GM21423 (cell line): ENCODE results near the gene CILP2.

Experiments
- ATAC-seq: cut with Tn5 transposase; IDR thresholded peaks from one replicate; pipeline ENCODE4 v1.9.1; 2021; ENCODE audit warnings: mild to moderate bottlenecking, moderate library complexity; ENCODE audit not compliant: unreplicated experiment

Gene CILP2

GRCh38 chr19:19563348-19563848 lies 25.3 kb downstream of the CILP2 start:
- ATAC-seq, result no peak

GRCh38 chr19:19566306-19566705 lies 28.2 kb downstream of the CILP2 start:
- no peak for ATAC-seq

GRCh38 chr19:19567391-19567790 lies 29.3 kb downstream of the CILP2 start:
- ATAC-seq, result no peak

- no peak for ATAC-seq
Observed at GRCh38 chr19:19568802-19569756, 31.0 kb downstream of the CILP2 start.

GRCh38 chr19:19570571-19570970 lies 32.5 kb downstream of the CILP2 start:
- no peak for ATAC-seq

- ATAC-seq, result no peak
Observed at GRCh38 chr19:19571071-19571786, 33.2 kb downstream of the CILP2 start.

GRCh38 chr19:19575411-19575810 lies 37.3 kb downstream of the CILP2 start:
- ATAC-seq, result no peak

- ATAC-seq, result no peak
Observed at GRCh38 chr19:19578252-19578651, 40.2 kb downstream of the CILP2 start.

GRCh38 chr19:19579533-19580361 lies 41.7 kb downstream of the CILP2 start:
- no peak for ATAC-seq

- no peak for ATAC-seq
Observed at GRCh38 chr19:19580418-19580817, 42.4 kb downstream of the CILP2 start.

- ATAC-seq, result no peak
Observed at GRCh38 chr19:19581391-19581790, 43.3 kb downstream of the CILP2 start.

GRCh38 chr19:19582471-19582870 lies 44.4 kb downstream of the CILP2 start:
- ATAC-seq, result no peak

GRCh38 chr19:19584356-19584755 lies 46.3 kb downstream of the CILP2 start:
- no peak for ATAC-seq

GRCh38 chr19:19587771-19588170 lies 49.7 kb downstream of the CILP2 start:
- ATAC-seq, result no peak

GRCh38 chr19:19588546-19588945 lies 50.5 kb downstream of the CILP2 start:
- ATAC-seq, result no peak

GRCh38 chr19:19591133-19591825 lies 53.2 kb downstream of the CILP2 start:
- ATAC-seq, result peak; percentile 62

- ATAC-seq, result no peak
Observed at GRCh38 chr19:19592690-19593089, 54.6 kb downstream of the CILP2 start.

GRCh38 chr19:19594381-19594780 lies 56.3 kb downstream of the CILP2 start:
- ATAC-seq, result no peak

- no peak for ATAC-seq
Observed at GRCh38 chr19:19595171-19595701, 57.2 kb downstream of the CILP2 start.
